ENCODE data around the gene AACS.

- no peak for TF ChIP-seq CTCF (IDR thresholded peaks at IDR 0.05)
- no peak for TF ChIP-seq POLR2A (IDR thresholded peaks at IDR 0.05)
Observed at GRCh38 chr12:125068391-125068790, 3.2 kb downstream of the AACS start.
